Neutrophil (primary cell): ENCODE data around the gene NELL1.

Experiments used
- H3K27ac ChIP-seq: fragments of 200-600 bp; sonication (generic); 2 replicates; pipeline ENCODE4 v1.5.1; 2016; ENCODE audit warnings: mild to moderate bottlenecking, moderate library complexity
- H3K27me3 ChIP-seq: fragments of 200-600 bp; sonication (generic); 2 replicates; pipeline ENCODE4 v1.6.0; 2016; ENCODE audit warnings: mild to moderate bottlenecking
- H3K36me3 ChIP-seq: fragments of 200-600 bp; sonication (generic); 2 replicates; pipeline ENCODE4 v1.5.1; 2017
- H3K4me1 ChIP-seq, 2 experiments: fragments of 200-600 bp in 1 of 2; sonication (generic) in 1 of 2; 1 replicate in 1 of 2; 2 replicates in 1 of 2; pipeline versions ENCODE4 v1.5.1 to v1.6.1; 2013 to 2016; ENCODE audit warnings: low read depth in 1 of 2, low read length in 1 of 2, mild to moderate bottlenecking in 1 of 2, moderate library complexity in 1 of 2; ENCODE audit not compliant: control insufficient read depth in 1 of 2, insufficient read depth in 1 of 2
- H3K4me3 ChIP-seq, 2 experiments: fragments of 200-600 bp in 1 of 2; sonication (generic) in 1 of 2; 1 replicate in 1 of 2; 2 replicates in 1 of 2; pipeline ENCODE4 v1.5.1; 2013 to 2016; ENCODE audit warnings: low read depth in 1 of 2, low read length in 1 of 2, mild to moderate bottlenecking in 1 of 2, moderate library complexity in 1 of 2
- H3K9me3 ChIP-seq: fragments of 200-600 bp; sonication (generic); 2 replicates; pipeline ENCODE4 v1.5.1; 2016
- CTCF ChIP-seq: fragments of 200-600 bp; sonication (generic); IDR thresholded peaks from 2 replicates; pipeline ENCODE4 v1.5.1; 2016; ENCODE audit warnings: antibody characterized with exemption

NELL1 gene

GRCh38 chr11:21489416-21490115 is 820.2 kb downstream of the NELL1 start:
- Histone ChIP-seq H3K4me1 (no peaks in the 10 kb centered on the region), H3K27ac (no peak overlapping the region), H3K27me3 (no peaks in the 10 kb centered on the region), H3K9me3 (no peaks in the 10 kb centered on the region), H3K4me3 (no peak overlapping the region), H3K36me3 (no peaks in the 10 kb centered on the region)
- no peak for TF ChIP-seq CTCF

DNA sequence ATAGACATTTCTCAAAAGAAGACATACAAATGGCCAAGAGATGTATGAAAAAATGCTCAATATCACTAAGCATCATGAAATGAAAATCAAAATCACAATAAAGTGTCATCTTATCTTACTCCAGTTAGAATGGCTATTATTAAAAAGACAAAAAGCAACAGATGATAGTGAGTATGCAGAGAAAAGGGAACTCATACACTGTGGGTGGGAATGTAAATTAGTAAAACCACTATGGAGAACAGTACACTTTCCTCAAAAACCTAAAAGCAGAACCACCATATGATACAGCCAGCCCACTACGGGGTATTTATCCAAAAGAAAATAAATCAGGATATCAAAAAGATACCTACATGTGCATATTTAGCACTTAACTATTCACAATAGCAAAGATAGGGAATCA is 823.5 kb downstream of the NELL1 start:
- Histone ChIP-seq H3K4me1 (no peaks in the 10 kb centered on the region), H3K27me3 (no peaks in the 10 kb centered on the region), H3K4me3 (no peak overlapping the region), H3K9me3 (no peaks in the 10 kb centered on the region), H3K27ac (no peak overlapping the region), H3K36me3 (no peaks in the 10 kb centered on the region)
- no peak for TF ChIP-seq CTCF

DNA sequence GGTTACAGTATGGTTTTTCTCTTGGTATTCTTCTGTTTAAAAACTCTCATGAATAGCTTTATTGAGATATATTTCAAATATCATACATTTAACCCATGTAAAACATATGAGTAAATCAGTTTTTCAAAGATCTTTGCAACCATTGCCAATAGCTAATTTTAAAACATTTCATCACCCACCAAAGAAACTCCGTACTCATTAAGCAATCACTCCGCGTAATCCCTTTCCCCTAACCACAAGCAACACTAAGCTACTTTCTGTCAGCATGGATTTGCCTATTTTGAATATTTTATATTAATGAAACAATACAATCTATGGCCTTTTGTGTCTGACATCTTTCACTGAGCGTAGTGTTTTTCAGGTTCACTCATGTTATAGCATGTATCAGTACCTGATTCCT is 825.6 kb downstream of the NELL1 start:
- H3K9me3 ChIP-seq: no peaks in the 10 kb centered on the region
- TF ChIP-seq CTCF: no peak
- H3K4me1 ChIP-seq: no peaks in the 10 kb centered on the region
- no peak overlapping the region for H3K4me3 ChIP-seq
- no peak overlapping the region for H3K27ac ChIP-seq
- H3K36me3 ChIP-seq: no peaks in the 10 kb centered on the region
- no peaks in the 10 kb centered on the region for H3K27me3 ChIP-seq

- H3K4me1 ChIP-seq: no peaks in the 10 kb centered on the region
- no peak overlapping the region for H3K4me3 ChIP-seq
- H3K27me3 ChIP-seq: no peaks in the 10 kb centered on the region
- no peaks in the 10 kb centered on the region for H3K36me3 ChIP-seq
- no peaks in the 10 kb centered on the region for H3K9me3 ChIP-seq
- no peak for TF ChIP-seq CTCF
- H3K27ac ChIP-seq: no peak overlapping the region
These were observed 826.5 kb downstream of the NELL1 start for GRCh38 chr11:21495879-21496278.

DNA sequence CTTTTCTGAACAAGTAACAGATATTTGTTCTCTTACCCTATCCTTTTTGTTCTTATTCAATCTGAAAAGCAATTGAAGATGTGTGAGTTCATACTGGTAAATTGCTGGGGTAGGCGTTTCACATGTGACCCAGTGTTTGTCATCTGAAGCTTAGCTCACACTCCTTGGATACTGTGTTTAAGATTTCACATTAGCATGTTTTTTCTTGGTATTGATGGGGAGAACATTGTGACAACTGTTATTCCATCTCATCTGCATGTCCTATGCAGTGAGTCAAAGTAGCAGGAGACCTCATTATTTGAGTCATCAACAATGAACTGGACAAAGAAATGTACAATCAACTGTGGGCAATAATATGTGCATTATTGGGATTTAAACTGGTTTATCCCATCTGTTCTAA is 831.9 kb downstream of the NELL1 start:
- Histone ChIP-seq H3K4me1 (no peaks in the 10 kb centered on the region), H3K4me3 (no peak overlapping the region), H3K27me3 (no peaks in the 10 kb centered on the region), H3K36me3 (no peaks in the 10 kb centered on the region), H3K9me3 (no peaks in the 10 kb centered on the region), H3K27ac (no peak overlapping the region)
- no peak for TF ChIP-seq CTCF
